ENCODE measurements around the gene KCNG1. TPM values are rescaled to one million over a fixed set of nuclear protein-coding genes. Genes with fewer than 3 reads are reported as not detected.

The KCNG1 gene
- total RNA-seq, 1 donor from 2014 or later: 78.8 TPM

DNA sequence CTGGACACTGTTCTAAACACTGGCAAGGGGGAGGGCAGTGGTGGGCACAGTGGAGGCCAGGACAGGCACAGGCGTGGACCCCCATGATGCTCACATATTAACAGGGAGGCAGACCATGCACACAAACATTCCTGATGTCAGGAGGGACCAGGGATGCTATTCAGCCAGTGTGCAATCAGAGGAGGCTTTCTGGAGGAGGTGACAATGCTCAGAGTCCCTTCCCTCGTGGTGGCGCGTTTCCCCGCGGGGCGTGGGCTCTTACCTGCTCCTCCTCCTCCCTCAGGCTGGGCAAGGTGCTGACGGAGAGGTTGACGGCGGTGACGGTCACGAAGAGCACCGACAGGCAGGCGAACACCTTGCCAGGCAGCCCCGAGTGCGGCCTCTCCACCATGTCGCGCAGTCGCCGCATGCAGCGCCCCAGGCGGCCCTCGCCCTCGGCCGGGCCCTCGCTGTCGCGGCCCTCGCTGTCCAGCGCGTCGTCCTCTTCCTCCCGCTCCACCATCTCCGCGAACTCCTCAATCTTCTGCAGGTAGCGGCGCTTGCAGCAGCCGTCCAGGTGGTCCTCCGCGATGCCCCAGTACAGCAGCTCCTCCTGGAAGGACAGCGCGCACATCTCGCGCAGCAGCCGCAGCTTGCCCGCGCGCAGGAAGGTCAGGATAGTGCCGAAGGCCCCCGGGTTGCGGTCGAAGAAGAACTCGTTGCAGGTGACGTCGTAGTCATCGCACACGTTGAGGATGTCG lies 13.4 kb downstream of the KCNG1 start:
- Mint-ChIP-seq H3K27ac (no peak overlapping the region), H3K27me3 (no peaks in the 10 kb centered on the region), H3K4me3 (no peak overlapping the region), H3K36me3 (peaks cover 5% of the 10 kb centered on the region), H3K4me1 (ENCODE audit: unreplicated experiment) (peaks cover 11% of the 10 kb centered on the region), H3K9me3 (no peaks in the 10 kb centered on the region)
- TF ChIP-seq, protein P1, sequence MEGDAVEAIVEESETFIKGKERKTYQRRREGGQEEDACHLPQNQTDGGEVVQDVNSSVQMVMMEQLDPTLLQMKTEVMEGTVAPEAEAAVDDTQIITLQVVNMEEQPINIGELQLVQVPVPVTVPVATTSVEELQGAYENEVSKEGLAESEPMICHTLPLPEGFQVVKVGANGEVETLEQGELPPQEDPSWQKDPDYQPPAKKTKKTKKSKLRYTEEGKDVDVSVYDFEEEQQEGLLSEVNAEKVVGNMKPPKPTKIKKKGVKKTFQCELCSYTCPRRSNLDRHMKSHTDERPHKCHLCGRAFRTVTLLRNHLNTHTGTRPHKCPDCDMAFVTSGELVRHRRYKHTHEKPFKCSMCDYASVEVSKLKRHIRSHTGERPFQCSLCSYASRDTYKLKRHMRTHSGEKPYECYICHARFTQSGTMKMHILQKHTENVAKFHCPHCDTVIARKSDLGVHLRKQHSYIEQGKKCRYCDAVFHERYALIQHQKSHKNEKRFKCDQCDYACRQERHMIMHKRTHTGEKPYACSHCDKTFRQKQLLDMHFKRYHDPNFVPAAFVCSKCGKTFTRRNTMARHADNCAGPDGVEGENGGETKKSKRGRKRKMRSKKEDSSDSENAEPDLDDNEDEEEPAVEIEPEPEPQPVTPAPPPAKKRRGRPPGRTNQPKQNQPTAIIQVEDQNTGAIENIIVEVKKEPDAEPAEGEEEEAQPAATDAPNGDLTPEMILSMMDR (conservative IDR thresholded peaks at IDR 0.05): no peak
- no peak for DNase-seq (ENCODE audit: extremely low spot score, unreplicated experiment)

DNA sequence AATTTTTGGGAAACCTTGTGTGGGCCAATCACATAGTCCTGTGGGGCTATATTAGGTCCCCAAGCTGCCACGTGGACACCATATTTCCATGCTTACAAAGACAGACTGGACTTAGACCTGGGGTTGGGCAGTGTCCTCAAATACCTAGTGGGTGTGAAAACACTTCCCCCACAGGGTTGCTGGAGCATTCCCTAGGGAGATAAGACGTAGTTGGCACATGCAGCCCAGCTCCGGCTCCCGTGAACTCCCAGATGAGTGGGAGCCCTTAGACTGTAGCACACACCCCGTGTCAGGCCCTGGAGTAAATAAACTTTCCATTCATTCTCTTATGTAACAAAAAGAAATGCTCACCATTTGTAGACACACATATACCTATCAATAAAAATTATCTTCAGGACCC lies 14.2 kb downstream of the KCNG1 start:
- H3K36me3 Mint-ChIP-seq: peaks cover 5% of the 10 kb centered on the region

DNA sequence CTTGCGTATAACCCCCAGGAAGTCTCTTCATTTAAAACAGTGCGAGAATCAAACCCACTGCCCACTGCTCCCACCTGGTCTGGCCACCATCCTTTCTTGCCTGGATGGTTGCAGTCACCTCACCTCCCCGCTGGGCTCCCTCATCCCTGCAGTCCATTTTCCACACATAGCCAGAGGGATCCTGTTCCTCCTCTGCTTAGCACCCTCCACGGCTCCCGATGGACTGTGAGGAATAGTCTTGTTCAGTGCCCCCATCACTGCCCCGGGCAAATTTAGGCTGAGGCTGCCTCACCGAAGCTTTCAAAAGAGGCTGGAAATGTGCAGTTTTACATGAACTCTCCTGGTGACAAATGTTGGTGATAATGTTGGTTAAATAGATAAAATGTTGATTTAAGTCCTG lies 17.7 kb downstream of the KCNG1 start:
- no peak for DNase-seq (ENCODE audit: extremely low spot score, unreplicated experiment)
- TF ChIP-seq, protein P1 (conservative IDR thresholded peaks at IDR 0.05): no peak
- H3K36me3 Mint-ChIP-seq: peaks cover 11% of the 10 kb centered on the region
- H3K9me3 Mint-ChIP-seq: no peaks in the 10 kb centered on the region
- no peaks in the 10 kb centered on the region for H3K27me3 Mint-ChIP-seq
- H3K4me3 Mint-ChIP-seq: no peak overlapping the region
- H3K27ac Mint-ChIP-seq: no peak overlapping the region
- H3K4me1 Mint-ChIP-seq (ENCODE audit: unreplicated experiment): no peaks in the 10 kb centered on the region

More for the DNA sequence above, 14.2 kb downstream of the KCNG1 start:
- Mint-ChIP-seq H3K27me3 (no peaks in the 10 kb centered on the region), H3K9me3 (no peaks in the 10 kb centered on the region), H3K4me1 (ENCODE audit: unreplicated experiment) (peaks cover 3% of the 10 kb centered on the region), H3K4me3 (no peak overlapping the region), H3K27ac (no peak overlapping the region)
- TF ChIP-seq, protein P1 (conservative IDR thresholded peaks at IDR 0.05): no peak
- DNase-seq (ENCODE audit: extremely low spot score, unreplicated experiment): no peak

DNA sequence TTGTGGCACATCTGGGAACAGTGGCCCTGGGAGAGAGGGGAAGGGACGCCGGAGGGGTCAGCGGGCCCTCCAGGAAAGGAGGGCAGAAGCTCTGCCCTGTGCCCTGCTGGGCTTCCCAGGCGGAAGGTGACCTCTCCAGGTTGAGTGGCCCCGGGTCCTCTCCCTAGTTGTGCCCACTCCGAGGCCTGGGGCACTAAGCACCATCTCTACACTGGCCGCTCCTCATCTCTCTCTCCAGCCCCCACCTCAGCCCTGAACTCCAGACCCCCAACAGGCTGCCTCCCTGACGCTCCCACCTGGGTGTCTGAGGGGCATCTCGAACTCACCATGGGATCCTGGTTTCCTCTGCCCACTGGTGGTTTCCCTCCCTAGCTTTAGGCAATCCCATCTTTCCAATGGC lies 18.1 kb downstream of the KCNG1 start:
- TF ChIP-seq, protein P1 (conservative IDR thresholded peaks at IDR 0.05): no peak
- H3K4me1 Mint-ChIP-seq (ENCODE audit: unreplicated experiment): no peaks in the 10 kb centered on the region

DNA sequence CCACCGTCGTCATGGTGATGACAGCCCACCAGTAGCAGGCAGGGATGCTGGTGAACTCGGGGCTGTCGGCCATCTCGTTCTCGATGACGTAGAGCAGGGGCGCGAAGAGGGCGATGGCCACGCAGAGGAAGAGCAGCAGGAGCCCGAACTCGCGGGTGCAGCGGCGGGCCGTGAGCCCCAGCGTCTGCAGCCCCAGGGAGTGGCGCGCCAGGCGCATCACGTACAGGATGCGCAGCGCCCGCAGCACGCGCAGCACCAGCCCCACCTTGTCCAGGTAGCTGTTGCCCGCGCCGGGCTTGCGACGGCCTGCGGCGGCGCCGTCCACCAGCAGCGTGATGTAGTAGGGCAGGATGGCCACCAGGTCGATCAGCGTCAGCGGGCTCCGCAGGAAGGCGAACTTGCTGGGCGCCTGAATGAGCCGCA lies 18.6 kb downstream of the KCNG1 start:
- H3K4me1 Mint-ChIP-seq (ENCODE audit: unreplicated experiment): no peaks in the 10 kb centered on the region
- no peaks in the 10 kb centered on the region for H3K9me3 Mint-ChIP-seq
- H3K27ac Mint-ChIP-seq: no peak overlapping the region
- H3K4me3 Mint-ChIP-seq: no peak overlapping the region
- no peaks in the 10 kb centered on the region for H3K27me3 Mint-ChIP-seq
- TF ChIP-seq, protein P1 (conservative IDR thresholded peaks at IDR 0.05): no peak
- peaks cover 11% of the 10 kb centered on the region for H3K36me3 Mint-ChIP-seq
- no peak for DNase-seq (ENCODE audit: extremely low spot score, unreplicated experiment)

More for the DNA sequence above, 18.1 kb downstream of the KCNG1 start:
- Mint-ChIP-seq H3K36me3 (peaks cover 11% of the 10 kb centered on the region), H3K27me3 (no peaks in the 10 kb centered on the region), H3K9me3 (no peaks in the 10 kb centered on the region), H3K4me3 (no peak overlapping the region), H3K27ac (no peak overlapping the region)
- no peak for DNase-seq (ENCODE audit: extremely low spot score, unreplicated experiment)
